ENCODE measurements around the gene DMRTA2. TPM values are rescaled to one million over a fixed set of nuclear protein-coding genes. Genes with fewer than 3 reads are reported as not detected.

The DMRTA2 gene
- total RNA-seq, 2 experiments from 2014 or later, result not detected

DNA sequence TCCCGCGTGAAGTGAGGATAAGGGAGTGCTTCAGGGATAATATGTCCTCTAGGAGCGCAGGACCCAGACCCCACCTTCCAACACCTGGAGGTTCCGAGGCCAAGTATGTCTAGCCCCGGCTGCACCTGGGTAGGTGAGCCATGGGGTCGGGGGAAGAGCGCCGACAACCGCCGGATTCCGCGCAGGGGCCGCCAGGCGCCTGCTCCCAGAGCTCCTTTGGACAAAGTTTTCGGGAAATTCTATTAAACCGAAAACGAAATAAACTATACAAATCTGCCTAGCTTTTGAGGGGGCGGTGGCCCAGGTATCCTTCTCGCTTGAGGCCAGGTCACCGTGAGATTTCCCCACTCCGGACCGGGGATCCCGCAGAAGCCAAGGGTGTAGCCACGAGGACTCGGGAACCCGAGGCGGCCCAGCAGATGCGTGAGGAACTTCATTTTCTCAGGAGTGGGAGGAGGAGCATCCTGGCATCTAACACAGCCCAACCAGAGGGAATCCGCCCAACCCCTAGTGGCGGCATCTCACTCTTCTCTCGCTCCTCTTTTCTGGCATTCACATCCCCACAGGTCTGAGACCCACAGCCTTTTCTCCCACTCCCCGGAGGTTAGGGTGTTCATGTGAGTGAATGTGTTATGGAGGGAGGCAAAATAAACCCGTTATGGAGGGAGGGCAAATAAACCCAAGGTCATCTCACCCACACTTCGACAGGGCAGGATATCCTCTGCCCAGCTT lies 2.3 kb upstream of the DMRTA2 start:
- no peaks in the 10 kb centered on the region for H4K20me1 ChIP-seq (ENCODE audit: insufficient read depth, low read length)
- H3K4me1 ChIP-seq (ENCODE audit: insufficient read depth, low read length, poor library complexity, severe bottlenecking), result no peaks in the 10 kb centered on the region
- intact Hi-C loops (cut with micrococcal nuclease; ENCODE audit: unreplicated experiment), result no loop called here
- H3K36me3 ChIP-seq (ENCODE audit: insufficient read depth, low read length), result no peaks in the 10 kb centered on the region
- no TSS peak for BruUV-seq (replicated peaks)
- H3K79me2 ChIP-seq (ENCODE audit: insufficient read depth, low read depth, low read length), result no peaks in the 10 kb centered on the region
- H2AFZ ChIP-seq (ENCODE audit: low read length), result no peak overlapping the region
- H3K4me3 ChIP-seq (ENCODE audit: low read depth, low read length, poor library complexity, severe bottlenecking), result no peak overlapping the region
- H3K9me2 ChIP-seq (ENCODE audit: insufficient read depth, low read length), result no peaks in the 10 kb centered on the region
- H3K27ac ChIP-seq (ENCODE audit: low read depth, low read length, poor library complexity, severe bottlenecking), result no peak overlapping the region
- DNase-seq (ENCODE audit: low spot score), result no peak
- POLR2A ChIA-PET, result no interaction called here
- CTCF ChIA-PET (ENCODE audit: unreplicated experiment), result no interaction called here
- no peak overlapping the region for H3K4me2 ChIP-seq (ENCODE audit: low read length)
- TF ChIP-seq EZH2phosphoT487 (IDR thresholded peaks at IDR 0.05; ENCODE audit: borderline replicate concordance, low read depth, low read length), result no peak
- TF ChIP-seq, protein P1, sequence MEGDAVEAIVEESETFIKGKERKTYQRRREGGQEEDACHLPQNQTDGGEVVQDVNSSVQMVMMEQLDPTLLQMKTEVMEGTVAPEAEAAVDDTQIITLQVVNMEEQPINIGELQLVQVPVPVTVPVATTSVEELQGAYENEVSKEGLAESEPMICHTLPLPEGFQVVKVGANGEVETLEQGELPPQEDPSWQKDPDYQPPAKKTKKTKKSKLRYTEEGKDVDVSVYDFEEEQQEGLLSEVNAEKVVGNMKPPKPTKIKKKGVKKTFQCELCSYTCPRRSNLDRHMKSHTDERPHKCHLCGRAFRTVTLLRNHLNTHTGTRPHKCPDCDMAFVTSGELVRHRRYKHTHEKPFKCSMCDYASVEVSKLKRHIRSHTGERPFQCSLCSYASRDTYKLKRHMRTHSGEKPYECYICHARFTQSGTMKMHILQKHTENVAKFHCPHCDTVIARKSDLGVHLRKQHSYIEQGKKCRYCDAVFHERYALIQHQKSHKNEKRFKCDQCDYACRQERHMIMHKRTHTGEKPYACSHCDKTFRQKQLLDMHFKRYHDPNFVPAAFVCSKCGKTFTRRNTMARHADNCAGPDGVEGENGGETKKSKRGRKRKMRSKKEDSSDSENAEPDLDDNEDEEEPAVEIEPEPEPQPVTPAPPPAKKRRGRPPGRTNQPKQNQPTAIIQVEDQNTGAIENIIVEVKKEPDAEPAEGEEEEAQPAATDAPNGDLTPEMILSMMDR (conservative IDR thresholded peaks at IDR 0.05; ENCODE audit: low read length), result no peak
- no peaks in the 10 kb centered on the region for H3K9me3 ChIP-seq (ENCODE audit: low read length)

DNA sequence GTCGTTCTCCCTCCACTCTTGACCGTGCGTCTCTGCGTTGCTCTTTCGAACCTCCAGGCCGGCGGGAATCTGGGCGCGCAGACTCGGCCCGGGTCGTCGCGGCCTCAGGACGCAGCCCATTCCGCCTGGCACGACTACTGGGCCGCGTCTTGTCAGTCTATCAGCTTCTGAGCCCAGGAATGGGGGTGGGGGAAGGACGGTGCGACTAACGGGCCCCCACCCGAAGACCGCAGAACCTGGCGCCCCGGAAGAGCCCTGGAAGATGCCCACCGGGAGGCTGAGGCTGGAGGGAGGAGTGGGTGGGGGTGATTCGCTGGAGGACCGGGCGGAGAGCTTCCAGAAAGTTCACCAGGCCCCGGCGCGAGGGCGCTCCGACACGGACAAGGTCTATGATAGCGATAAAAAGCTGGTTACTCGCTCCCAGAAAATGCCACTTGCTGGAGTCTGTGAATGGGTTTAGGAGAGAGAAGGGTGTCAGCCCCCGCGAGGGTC lies 1.7 kb upstream of the DMRTA2 start:
- no peak overlapping the region for H3K27ac ChIP-seq (ENCODE audit: low read depth, low read length, poor library complexity, severe bottlenecking)
- no peaks in the 10 kb centered on the region for H3K9me3 ChIP-seq (ENCODE audit: low read length)
- no peaks in the 10 kb centered on the region for H4K20me1 ChIP-seq (ENCODE audit: insufficient read depth, low read length)
- intact Hi-C loops (cut with micrococcal nuclease; ENCODE audit: unreplicated experiment), result no loop called here
- no TSS peak for BruUV-seq (replicated peaks)
- H2AFZ ChIP-seq (ENCODE audit: low read length), result no peak overlapping the region
- no peaks in the 10 kb centered on the region for H3K79me2 ChIP-seq (ENCODE audit: insufficient read depth, low read depth, low read length)
- no peaks in the 10 kb centered on the region for H3K9me2 ChIP-seq (ENCODE audit: insufficient read depth, low read length)
- no peak for DNase-seq (ENCODE audit: low spot score)
- no peak overlapping the region for H3K4me2 ChIP-seq (ENCODE audit: low read length)
- TF ChIP-seq EZH2phosphoT487 (IDR thresholded peaks at IDR 0.05; ENCODE audit: borderline replicate concordance, low read depth, low read length), result no peak
- TF ChIP-seq, protein P1 (conservative IDR thresholded peaks at IDR 0.05; ENCODE audit: low read length), result no peak
- POLR2A ChIA-PET, result no interaction called here
- H3K36me3 ChIP-seq (ENCODE audit: insufficient read depth, low read length), result no peaks in the 10 kb centered on the region
- no peaks in the 10 kb centered on the region for H3K4me1 ChIP-seq (ENCODE audit: insufficient read depth, low read length, poor library complexity, severe bottlenecking)
- H3K4me3 ChIP-seq (ENCODE audit: low read depth, low read length, poor library complexity, severe bottlenecking), result no peak overlapping the region
- CTCF ChIA-PET (ENCODE audit: unreplicated experiment), result no interaction called here

All from OCI-LY7 (cell line).